GM23338 (cell line): Measurements from ENCODE around the gene UPK2. TPM values are rescaled to one million over a fixed set of nuclear protein-coding genes. Genes with fewer than 3 reads are reported as not detected.
"Not testable (repeated sequence)": the region's sequence is repeated elsewhere in the genome, so short reads cannot be mapped to it uniquely, and the experiment has no call there.

Experiments
- ATAC-seq: fragments of 200-7000 bp; cut with Tn5 transposase; 3 replicates; pipeline ENCODE4 v1.9.1; 2020
- DNase-seq: peaks from one replicate; pipeline ENCODE4 v3.0.0-alpha.2; 2015; ENCODE audit warnings: low spot score
- H2AFZ ChIP-seq: fragments of 200-600 bp; sonication (generic); 2 replicates; pipeline ENCODE4 v1.8.0; 2016; ENCODE audit warnings: antibody characterized with exemption, mild to moderate bottlenecking, moderate library complexity
- H3F3A ChIP-seq: fragments of 200-600 bp; sonication (generic); replicated peaks from 2 replicates; pipeline ENCODE4 v1.8.0; 2017; ENCODE audit warnings: antibody characterized with exemption, mixed run types, low read depth
- H3K27ac ChIP-seq: fragments of 200-600 bp; sonication (generic); 2 replicates; pipeline ENCODE4 v1.6.1; 2016; ENCODE audit warnings: low read depth
- H3K27me3 ChIP-seq: fragments of 200-600 bp; sonication (generic); 2 replicates; pipeline ENCODE4 v1.8.0; 2016; ENCODE audit warnings: mild to moderate bottlenecking, mixed run types, moderate library complexity; ENCODE audit not compliant: insufficient read depth
- H3K36me3 ChIP-seq: fragments of 200-600 bp; sonication (generic); 2 replicates; pipeline ENCODE4 v1.8.0; 2016; ENCODE audit warnings: mild to moderate bottlenecking; ENCODE audit not compliant: insufficient read depth
- H3K4me1 ChIP-seq: fragments of 200-600 bp; sonication (generic); 2 replicates; pipeline ENCODE4 v1.8.0; 2016; ENCODE audit warnings: mild to moderate bottlenecking, moderate library complexity; ENCODE audit not compliant: insufficient read depth
- H3K4me2 ChIP-seq: fragments of 200-600 bp; sonication (generic); 2 replicates; pipeline ENCODE4 v1.7.1; 2017; ENCODE audit warnings: mixed run types
- H3K4me3 ChIP-seq: fragments of 200-600 bp; sonication (generic); 2 replicates; pipeline ENCODE4 v1.6.1; 2016; ENCODE audit warnings: mixed run types
- H3K79me2 ChIP-seq: fragments of 200-600 bp; sonication (generic); replicated peaks from 2 replicates; pipeline ENCODE4 v1.8.0; 2017; ENCODE audit warnings: mild to moderate bottlenecking; ENCODE audit not compliant: insufficient read depth
- H3K9me2 ChIP-seq: fragments of 200-600 bp; sonication (generic); 2 replicates; pipeline ENCODE4 v1.8.0; 2017; ENCODE audit not compliant: insufficient read depth
- H4K20me1 ChIP-seq: fragments of 200-600 bp; sonication (generic); replicated peaks from 2 replicates; pipeline ENCODE4 v1.8.0; 2017; ENCODE audit warnings: mild to moderate bottlenecking; ENCODE audit not compliant: insufficient read depth
- H3K27ac Mint-ChIP-seq: 2 replicates; pipeline ENCODE4 v1.8.0; 2020; ENCODE audit warnings: inconsistent platforms, mild to moderate bottlenecking, moderate library complexity, mixed read lengths
- H3K27me3 Mint-ChIP-seq: 3 replicates; pipeline ENCODE4 v1.8.0; 2022; ENCODE audit warnings: low read depth, mild to moderate bottlenecking, moderate library complexity, mixed read lengths, inconsistent platforms; ENCODE audit not compliant: insufficient read depth, poor library complexity
- H3K36me3 Mint-ChIP-seq: 3 replicates; pipeline ENCODE4 v1.8.0; 2021; ENCODE audit warnings: low read depth, mild to moderate bottlenecking, inconsistent platforms, moderate library complexity, mixed read lengths
- H3K4me1 Mint-ChIP-seq: 3 replicates; pipeline ENCODE4 v1.8.0; 2020; ENCODE audit warnings: mild to moderate bottlenecking, inconsistent platforms, mixed read lengths
- H3K4me3 Mint-ChIP-seq: 3 replicates; pipeline ENCODE4 v1.8.0; 2021; ENCODE audit warnings: moderate library complexity, mild to moderate bottlenecking, inconsistent platforms, mixed read lengths
- H3K9me3 Mint-ChIP-seq: 3 replicates; pipeline ENCODE4 v1.8.0; 2020; ENCODE audit warnings: moderate library complexity, mild to moderate bottlenecking, inconsistent platforms, mixed read lengths
- EZH2 ChIP-seq: fragments of 200-600 bp; sonication (generic); IDR thresholded peaks from one replicate; pipeline ENCODE4 v1.8.0; 2017; ENCODE audit warnings: antibody characterized with exemption, mild to moderate bottlenecking, low read depth; ENCODE audit not compliant: unreplicated experiment
- EZH2phosphoT487 ChIP-seq: fragments of 200-600 bp; sonication (generic); IDR thresholded peaks from one replicate; pipeline ENCODE4 v1.8.1; 2018; ENCODE audit warnings: antibody characterized with exemption; ENCODE audit not compliant: unreplicated experiment
- NANOG ChIP-seq: IDR thresholded peaks from 2 replicates; pipeline ENCODE4 v1.6.1; 2016; ENCODE audit warnings: antibody characterized with exemption, borderline replicate concordance
- ZNF114 ChIP-seq: fragments of 250-450 bp; sonication (Bioruptor Pico); IDR thresholded peaks from 2 replicates; pipeline ENCODE4 v1.5.0; 2020; ENCODE audit warnings: mild to moderate bottlenecking, moderate library complexity
- polyA plus RNA-seq: library from polyadenylated mRNA; unstranded; fragments of >200 nt; fragmentation: Nextera tagmentation; extraction: Ambion mirVana; gene quantifications from 2 replicates; pipeline ENCODE4 v1.2.1, GENCODE V29; 2016
- total RNA-seq: library from RNA; depleted of rRNA; stranded (reverse); fragments of >200 nt; shearing (Covaris generic); gene quantifications from 2 replicates; pipeline ENCODE4 v1.2.3, GENCODE V29; 2014
- TF ChIP-seq, protein P1 (sequence below), 2 experiments: fragments of 200-600 bp in 1 of 2; sonication (generic) in 1 of 2; conservative IDR thresholded peaks; 2 replicates each; pipeline versions ENCODE4 v1.5.1 to v1.6.1; 2016 to 2017; ENCODE audit warnings: antibody characterized with exemption in 2 of 2, low read depth in 2 of 2, mild to moderate bottlenecking in 2 of 2, moderate library complexity in 1 of 2
- TF ChIP-seq, protein P2 (sequence below): IDR thresholded peaks from one replicate; pipeline ENCODE4 v1.6.1; 2018; ENCODE audit warnings: antibody characterized with exemption; ENCODE audit not compliant: unreplicated experiment
- TF ChIP-seq, protein P3 (sequence below): IDR thresholded peaks from 2 replicates; pipeline ENCODE4 v1.6.1; 2016; ENCODE audit warnings: antibody characterized with exemption

UPK2 gene
- total and polyA plus RNA-seq, 2 experiments from 2014 or later: 0.74 TPM; not detected in 1

DNA sequence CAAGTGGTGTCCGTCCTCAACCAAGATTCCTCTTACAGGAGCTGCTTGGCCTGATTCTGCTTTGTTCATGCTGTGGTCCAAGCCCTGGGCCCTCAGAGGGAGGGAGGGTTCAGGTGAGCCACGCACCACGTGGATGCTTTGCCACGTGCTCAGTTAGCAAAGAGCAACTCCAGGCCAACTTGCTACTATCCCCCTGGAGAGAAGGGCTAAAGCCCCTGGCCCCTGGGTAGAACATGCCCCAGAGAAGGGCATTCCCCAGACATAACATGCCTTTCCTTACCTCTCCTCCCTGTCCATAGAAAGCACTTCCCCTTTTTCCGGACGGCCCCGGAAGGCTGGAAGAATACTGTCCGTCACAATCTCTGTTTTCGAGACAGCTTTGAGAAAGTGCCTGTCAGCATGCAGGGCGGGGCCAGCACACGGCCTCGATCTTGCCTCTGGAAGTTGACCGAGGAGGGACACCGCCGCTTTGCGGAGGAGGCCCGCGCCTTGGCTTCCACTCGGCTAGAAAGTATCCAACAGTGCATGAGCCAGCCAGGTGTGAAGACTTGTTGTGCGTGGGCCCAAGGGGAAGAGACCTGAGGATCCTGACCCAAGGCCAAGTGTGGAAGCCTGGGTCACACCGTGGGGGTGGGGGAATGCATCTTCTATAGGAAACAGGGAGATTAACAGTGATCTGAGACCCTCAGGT is 24.2 kb downstream of the UPK2 start:
- Histone ChIP-seq H3K36me3 (no peaks in the 10 kb centered on the region), H3K4me3 (peak overlapping the region; percentile 27; the same call in 1 of the 2 replicates), H3K4me2 (peak overlapping the region; percentile 73), H3K79me2 (no peaks in the 10 kb centered on the region), H3K9me2 (no peaks in the 10 kb centered on the region), H3K4me1 (peaks cover 16% of the 10 kb centered on the region), H3K27ac (no peak overlapping the region), H3F3A (peaks cover 9% of the 10 kb centered on the region; the same call in 1 of the 2 replicates), H2AFZ (peak overlapping the region; percentile 89), H3K27me3 (peaks cover 5% of the 10 kb centered on the region; the same call in 1 of the 2 replicates), H4K20me1 (no peaks in the 10 kb centered on the region)
- Mint-ChIP-seq H3K27ac (no peak overlapping the region), H3K36me3 (no peaks in the 10 kb centered on the region), H3K27me3 (peaks cover 16% of the 10 kb centered on the region), H3K4me3 (peak overlapping the region; percentile 43; the same call in 1 of the 3 replicates), H3K9me3 (no peaks in the 10 kb centered on the region), H3K4me1 (peaks cover 23% of the 10 kb centered on the region)
- TF ChIP-seq, protein P1, sequence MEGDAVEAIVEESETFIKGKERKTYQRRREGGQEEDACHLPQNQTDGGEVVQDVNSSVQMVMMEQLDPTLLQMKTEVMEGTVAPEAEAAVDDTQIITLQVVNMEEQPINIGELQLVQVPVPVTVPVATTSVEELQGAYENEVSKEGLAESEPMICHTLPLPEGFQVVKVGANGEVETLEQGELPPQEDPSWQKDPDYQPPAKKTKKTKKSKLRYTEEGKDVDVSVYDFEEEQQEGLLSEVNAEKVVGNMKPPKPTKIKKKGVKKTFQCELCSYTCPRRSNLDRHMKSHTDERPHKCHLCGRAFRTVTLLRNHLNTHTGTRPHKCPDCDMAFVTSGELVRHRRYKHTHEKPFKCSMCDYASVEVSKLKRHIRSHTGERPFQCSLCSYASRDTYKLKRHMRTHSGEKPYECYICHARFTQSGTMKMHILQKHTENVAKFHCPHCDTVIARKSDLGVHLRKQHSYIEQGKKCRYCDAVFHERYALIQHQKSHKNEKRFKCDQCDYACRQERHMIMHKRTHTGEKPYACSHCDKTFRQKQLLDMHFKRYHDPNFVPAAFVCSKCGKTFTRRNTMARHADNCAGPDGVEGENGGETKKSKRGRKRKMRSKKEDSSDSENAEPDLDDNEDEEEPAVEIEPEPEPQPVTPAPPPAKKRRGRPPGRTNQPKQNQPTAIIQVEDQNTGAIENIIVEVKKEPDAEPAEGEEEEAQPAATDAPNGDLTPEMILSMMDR (conservative IDR thresholded peaks at IDR 0.05; ENCODE audit: low read depth in 2 of 2): peak in 1 of 2 experiments; percentile 26; a peak in 1 of 4 replicates
- TF ChIP-seq, protein P2, sequence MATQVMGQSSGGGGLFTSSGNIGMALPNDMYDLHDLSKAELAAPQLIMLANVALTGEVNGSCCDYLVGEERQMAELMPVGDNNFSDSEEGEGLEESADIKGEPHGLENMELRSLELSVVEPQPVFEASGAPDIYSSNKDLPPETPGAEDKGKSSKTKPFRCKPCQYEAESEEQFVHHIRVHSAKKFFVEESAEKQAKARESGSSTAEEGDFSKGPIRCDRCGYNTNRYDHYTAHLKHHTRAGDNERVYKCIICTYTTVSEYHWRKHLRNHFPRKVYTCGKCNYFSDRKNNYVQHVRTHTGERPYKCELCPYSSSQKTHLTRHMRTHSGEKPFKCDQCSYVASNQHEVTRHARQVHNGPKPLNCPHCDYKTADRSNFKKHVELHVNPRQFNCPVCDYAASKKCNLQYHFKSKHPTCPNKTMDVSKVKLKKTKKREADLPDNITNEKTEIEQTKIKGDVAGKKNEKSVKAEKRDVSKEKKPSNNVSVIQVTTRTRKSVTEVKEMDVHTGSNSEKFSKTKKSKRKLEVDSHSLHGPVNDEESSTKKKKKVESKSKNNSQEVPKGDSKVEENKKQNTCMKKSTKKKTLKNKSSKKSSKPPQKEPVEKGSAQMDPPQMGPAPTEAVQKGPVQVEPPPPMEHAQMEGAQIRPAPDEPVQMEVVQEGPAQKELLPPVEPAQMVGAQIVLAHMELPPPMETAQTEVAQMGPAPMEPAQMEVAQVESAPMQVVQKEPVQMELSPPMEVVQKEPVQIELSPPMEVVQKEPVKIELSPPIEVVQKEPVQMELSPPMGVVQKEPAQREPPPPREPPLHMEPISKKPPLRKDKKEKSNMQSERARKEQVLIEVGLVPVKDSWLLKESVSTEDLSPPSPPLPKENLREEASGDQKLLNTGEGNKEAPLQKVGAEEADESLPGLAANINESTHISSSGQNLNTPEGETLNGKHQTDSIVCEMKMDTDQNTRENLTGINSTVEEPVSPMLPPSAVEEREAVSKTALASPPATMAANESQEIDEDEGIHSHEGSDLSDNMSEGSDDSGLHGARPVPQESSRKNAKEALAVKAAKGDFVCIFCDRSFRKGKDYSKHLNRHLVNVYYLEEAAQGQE: no peak
- TF ChIP-seq NANOG (no peak), EZH2phosphoT487 (no peak), EZH2 (no peak), ZNF114 (CRISPR knock-in tag) (no peak)
- TF ChIP-seq, protein P3, sequence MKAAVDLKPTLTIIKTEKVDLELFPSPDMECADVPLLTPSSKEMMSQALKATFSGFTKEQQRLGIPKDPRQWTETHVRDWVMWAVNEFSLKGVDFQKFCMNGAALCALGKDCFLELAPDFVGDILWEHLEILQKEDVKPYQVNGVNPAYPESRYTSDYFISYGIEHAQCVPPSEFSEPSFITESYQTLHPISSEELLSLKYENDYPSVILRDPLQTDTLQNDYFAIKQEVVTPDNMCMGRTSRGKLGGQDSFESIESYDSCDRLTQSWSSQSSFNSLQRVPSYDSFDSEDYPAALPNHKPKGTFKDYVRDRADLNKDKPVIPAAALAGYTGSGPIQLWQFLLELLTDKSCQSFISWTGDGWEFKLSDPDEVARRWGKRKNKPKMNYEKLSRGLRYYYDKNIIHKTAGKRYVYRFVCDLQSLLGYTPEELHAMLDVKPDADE: no peak
- peak; percentile 85 for DNase-seq
- peak; percentile 80 for ATAC-seq

DNA sequence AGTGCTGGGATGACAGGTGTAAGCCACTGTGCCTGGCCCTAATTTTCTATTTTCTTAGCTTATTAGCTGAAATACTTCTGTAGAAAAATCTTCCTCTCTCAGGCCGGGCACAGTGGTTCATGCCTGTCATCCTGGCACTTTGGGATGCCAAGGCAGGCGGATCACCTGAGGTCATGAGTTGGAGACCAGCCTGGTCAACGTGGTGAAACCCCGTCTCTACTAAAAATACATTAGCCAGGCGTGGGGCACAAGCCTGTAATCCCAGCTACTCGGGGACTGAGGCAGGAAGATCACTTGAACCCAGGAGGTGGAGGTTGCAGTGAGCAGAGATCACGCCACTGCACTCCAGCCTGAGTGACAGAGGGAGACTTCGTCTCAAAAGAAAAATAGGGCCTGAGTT is 28.2 kb downstream of the UPK2 start:
- not testable (repeated sequence) for H3K9me2 ChIP-seq, H3K4me2 ChIP-seq, H3K9me3 Mint-ChIP-seq, H3K27ac ChIP-seq, H2AFZ ChIP-seq, DNase-seq, H3K27ac Mint-ChIP-seq, H3K4me3 Mint-ChIP-seq, H3K36me3 Mint-ChIP-seq, H3K4me1 ChIP-seq, H3K4me3 ChIP-seq, H3K27me3 ChIP-seq, H3K36me3 ChIP-seq, ATAC-seq, H3K79me2 ChIP-seq, H4K20me1 ChIP-seq, H3F3A ChIP-seq
- Mint-ChIP-seq H3K27me3 (peaks cover 11% of the 10 kb centered on the region), H3K4me1 (peaks cover 16% of the 10 kb centered on the region)
